GM12872 (cell line): ENCODE measurements around the gene ZNF84.

Experiments used
- TF ChIP-seq, protein P1 (sequence below): IDR thresholded peaks from 3 replicates; pipeline ENCODE4 v1.5.1; 2011; ENCODE audit warnings: low read depth, mild to moderate bottlenecking, low read length, moderate library complexity; ENCODE audit not compliant: insufficient read depth

Gene ZNF84

DNA sequence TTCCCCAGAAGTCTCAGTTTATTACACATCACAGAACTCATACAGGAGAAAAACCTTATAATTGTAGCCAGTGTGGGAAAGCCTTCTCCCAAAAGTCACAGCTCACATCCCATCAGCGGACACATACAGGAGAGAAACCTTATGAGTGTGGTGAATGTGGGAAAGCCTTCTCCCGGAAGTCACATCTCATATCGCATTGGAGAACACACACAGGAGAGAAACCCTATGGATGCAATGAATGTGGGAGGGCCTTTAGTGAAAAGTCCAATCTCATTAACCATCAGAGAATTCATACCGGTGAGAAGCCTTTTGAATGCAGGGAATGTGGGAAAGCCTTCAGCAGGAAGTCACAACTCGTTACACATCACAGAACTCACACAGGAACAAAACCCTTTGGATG lies 20.1 kb downstream of the ZNF84 start:
- TF ChIP-seq, protein P1, sequence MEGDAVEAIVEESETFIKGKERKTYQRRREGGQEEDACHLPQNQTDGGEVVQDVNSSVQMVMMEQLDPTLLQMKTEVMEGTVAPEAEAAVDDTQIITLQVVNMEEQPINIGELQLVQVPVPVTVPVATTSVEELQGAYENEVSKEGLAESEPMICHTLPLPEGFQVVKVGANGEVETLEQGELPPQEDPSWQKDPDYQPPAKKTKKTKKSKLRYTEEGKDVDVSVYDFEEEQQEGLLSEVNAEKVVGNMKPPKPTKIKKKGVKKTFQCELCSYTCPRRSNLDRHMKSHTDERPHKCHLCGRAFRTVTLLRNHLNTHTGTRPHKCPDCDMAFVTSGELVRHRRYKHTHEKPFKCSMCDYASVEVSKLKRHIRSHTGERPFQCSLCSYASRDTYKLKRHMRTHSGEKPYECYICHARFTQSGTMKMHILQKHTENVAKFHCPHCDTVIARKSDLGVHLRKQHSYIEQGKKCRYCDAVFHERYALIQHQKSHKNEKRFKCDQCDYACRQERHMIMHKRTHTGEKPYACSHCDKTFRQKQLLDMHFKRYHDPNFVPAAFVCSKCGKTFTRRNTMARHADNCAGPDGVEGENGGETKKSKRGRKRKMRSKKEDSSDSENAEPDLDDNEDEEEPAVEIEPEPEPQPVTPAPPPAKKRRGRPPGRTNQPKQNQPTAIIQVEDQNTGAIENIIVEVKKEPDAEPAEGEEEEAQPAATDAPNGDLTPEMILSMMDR: no peak

DNA sequence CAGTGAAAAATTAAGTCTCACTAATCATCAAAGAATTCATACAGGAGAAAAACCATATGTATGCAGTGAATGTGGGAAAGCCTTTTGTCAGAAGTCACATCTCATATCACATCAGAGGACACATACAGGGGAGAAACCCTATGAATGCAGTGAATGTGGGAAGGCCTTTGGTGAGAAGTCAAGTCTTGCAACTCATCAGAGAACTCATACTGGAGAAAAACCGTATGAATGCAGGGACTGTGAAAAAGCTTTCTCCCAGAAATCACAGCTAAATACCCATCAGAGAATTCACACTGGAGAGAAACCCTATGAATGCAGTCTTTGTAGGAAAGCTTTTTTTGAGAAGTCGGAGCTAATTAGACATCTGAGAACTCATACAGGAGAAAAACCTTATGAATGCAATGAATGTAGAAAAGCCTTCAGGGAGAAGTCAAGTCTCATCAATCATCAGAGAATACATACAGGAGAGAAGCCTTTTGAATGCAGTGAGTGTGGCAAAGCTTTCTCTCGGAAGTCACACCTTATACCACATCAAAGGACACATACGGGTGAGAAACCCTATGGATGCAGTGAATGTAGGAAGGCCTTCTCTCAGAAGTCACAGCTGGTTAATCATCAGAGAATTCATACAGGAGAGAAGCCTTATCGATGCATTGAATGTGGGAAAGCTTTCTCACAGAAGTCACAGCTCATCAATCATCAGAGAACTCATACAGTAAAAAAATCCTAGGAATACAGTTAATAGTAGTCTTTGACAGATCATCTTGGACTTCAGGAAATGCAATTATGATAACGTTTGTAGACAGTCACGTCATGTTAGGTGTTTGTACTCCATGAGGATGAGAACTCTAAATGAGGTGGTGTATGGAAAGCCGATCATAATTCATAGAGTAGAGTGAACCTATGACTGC lies 21.1 kb downstream of the ZNF84 start:
- TF ChIP-seq, protein P1: no peak

DNA sequence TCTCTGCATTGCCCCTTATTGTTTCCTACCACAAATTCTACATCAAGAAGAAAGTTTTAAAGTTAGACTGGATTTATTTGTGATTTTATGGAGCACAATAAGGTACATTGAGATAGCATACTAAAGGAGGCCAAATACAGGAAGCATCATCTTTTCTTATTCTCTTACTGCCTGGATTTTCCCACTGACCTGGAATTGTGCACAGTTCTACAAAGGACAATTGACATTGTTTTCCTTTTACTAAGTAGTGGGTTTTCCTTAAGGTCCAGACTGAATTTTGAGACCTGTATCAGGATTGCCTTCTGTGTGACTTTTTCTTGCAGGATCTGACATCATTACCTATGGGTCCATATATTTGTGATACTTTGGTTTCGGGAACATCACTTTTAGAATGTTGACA lies 24.6 kb downstream of the ZNF84 start:
- TF ChIP-seq, protein P1: no peak

DNA sequence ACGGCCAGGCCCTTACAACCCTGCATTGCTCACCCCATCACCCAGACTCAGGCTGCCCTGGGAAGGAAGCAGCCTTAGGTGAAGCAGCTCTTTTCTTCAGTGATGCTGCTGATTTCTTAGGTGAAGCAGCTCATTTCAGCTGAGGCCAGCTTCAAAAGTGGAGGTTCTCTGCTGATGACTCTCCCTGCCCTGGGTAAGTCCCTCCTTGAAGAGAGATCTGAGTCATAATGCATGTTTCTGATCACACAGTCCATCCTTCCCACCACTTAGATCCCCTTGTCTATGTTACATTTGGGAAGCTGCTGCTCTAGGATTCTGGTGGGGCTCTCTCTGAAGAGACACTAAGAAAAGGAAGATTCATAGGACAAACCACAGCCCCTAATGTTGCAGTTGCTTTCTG lies 26.2 kb downstream of the ZNF84 start:
- TF ChIP-seq, protein P1: no peak

DNA sequence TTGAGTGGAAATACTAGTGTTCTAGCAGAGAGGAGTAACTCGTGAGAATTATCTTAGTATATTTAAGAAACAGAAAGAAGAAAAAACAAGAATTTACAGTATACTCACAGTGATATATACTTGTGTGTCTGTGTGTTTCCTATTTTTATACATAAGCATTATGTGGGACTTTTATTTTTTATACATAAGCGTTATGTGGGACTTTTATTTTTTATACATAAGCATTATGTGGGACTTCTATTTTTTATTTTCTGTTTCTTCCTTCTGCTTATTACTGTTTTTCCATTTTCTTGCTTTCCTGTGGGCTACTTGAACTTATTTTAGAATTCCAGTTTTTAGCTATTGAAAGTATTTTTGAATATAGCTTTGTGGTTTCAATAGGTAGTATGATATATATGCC lies 36.5 kb downstream of the ZNF84 start:
- TF ChIP-seq, protein P1: no peak

DNA sequence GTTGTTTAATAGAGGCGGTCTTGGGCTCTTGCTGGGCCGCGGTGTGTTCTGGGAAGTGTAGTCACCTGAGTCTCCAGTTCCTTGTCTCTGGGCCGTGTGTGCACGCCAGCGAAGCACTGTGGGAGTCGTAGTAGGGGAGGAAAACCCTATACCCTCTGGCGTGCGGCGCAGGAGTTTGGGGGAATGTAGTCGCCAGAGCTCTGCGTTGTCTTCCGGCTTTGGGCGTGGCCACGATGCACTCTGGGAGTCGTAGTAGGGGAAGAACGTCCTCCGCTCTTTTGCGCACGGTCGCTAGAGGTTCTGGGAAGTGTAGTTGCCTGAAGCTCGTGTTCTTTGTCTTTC lies 42.7 kb downstream of the ZNF84 start:
- TF ChIP-seq, protein P1: no peak

DNA sequence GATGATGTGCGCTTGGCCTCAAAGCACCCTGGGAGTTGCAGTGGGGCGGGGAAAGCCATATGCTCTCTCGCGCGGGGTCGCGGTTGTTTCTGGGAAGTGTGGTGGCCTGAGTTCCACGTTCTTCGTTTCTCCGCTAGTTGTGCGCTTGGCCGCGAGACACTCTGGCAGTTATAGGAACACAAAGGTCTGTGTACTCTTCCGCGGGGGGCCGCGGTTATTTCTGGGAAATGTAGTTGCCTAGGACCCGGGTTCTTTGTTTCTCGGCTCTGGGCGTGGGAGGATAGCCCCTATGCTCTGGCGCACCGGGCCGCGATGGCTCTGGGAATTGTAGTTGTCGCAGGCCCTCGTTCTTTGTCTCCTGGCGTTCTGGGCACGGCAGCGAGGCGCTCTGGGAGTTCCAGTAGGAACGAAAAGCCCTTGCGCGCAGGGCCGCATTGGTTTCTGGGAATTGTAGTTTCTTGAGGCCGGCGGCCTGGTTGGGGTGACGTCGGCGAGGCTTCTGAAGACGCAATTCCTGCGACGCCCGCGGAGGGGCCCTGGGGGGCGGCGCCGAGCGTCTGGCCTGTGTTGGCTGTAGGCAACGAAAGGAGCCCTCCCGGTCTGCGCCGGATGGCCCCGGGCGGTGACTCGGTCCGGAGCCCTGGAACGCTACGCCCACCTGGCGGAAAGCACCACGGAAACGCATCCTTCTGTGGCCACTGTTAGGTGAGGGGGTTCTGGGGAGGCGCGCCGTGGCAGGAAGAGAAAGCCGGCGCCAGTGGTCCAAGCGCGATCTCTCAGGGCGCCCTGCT lies 43.3 kb downstream of the ZNF84 start, which contains the start of gene ZNF140:
TSS of gene ZNF140 (plus strand) at position 556 of the 791 bp plus-strand sequence. CDS start 398 bp downstream, outside the sequence.
- TF ChIP-seq, protein P1: peak; percentile 30
